B cell (primary cell): Measurements from ENCODE around the gene CSNK1E. TPM values are rescaled to one million over a fixed set of nuclear protein-coding genes. Genes with fewer than 3 reads are reported as not detected.

Experiments used
- ATAC-seq: fragments of 200-7000 bp; cut with Tn5 transposase; one replicate; pipeline ENCODE4 v1.10.0; 2021; ENCODE audit warnings: low read depth, mild to moderate bottlenecking, moderate number of reproducible peaks, moderate library complexity
- CTCF ChIA-PET: fragments of 350-600 bp; sonication (Branson Sonifier 250); formaldehyde crosslinking; loops from one replicate; lab custom pipeline; 2021; ENCODE audit warnings: antibody characterized with exemption, inconsistent platforms; lab: Charles Lee
- POLR2A ChIA-PET: fragments of 350-600 bp; sonication (Branson Sonifier 250); formaldehyde crosslinking; loops from one replicate; lab custom pipeline; 2021; ENCODE audit warnings: antibody characterized with exemption; lab: Charles Lee
- DNase-seq: peaks from one replicate; pipeline ENCODE4 v3.0.0; 2013
- H2AFZ ChIP-seq: 2 replicates; pipeline ENCODE4 v1.6.1; 2012; ENCODE audit warnings: mild to moderate bottlenecking, low read depth, low read length; ENCODE audit not compliant: insufficient read depth, poor library complexity, severe bottlenecking
- H3K27ac ChIP-seq, 2 donors: 1 replicate in 1 of 2; 2 replicates in 1 of 2; pipeline ENCODE4 v1.5.1; 2012 to 2013; ENCODE audit warnings: low read length in 2 of 2, mild to moderate bottlenecking in 2 of 2, moderate library complexity in 1 of 2
- H3K27me3 ChIP-seq, 4 experiments: fragments of 200-600 bp in 1 of 4; sonication (generic) in 1 of 4; replicated peaks in 1 of 4; 1 replicate in 2 of 4; 2 replicates in 2 of 4; pipeline versions ENCODE4 v1.6.1 to v1.7.0; 2013 to 2016; ENCODE audit warnings: low read length in 3 of 4, mild to moderate bottlenecking in 2 of 4, mixed read lengths in 1 of 4, moderate library complexity in 1 of 4; ENCODE audit not compliant: insufficient read depth in 4 of 4, control insufficient read depth in 3 of 4; ENCODE audit errors: control extremely low read depth in 1 of 4
- H3K36me3 ChIP-seq, 2 experiments: replicated peaks in 1 of 2; 1 replicate in 1 of 2; 2 replicates in 1 of 2; pipeline versions ENCODE4 v1.6.1 to v1.7.1; 2013; ENCODE audit warnings: low read length in 1 of 2; ENCODE audit not compliant: insufficient read depth in 2 of 2, control insufficient read depth in 1 of 2; ENCODE audit errors: control extremely low read depth in 1 of 2, extremely low read depth in 1 of 2
- H3K4me1 ChIP-seq, 2 donors: fragments of 200-600 bp in 1 of 2; sonication (generic) in 1 of 2; 1 replicate in 1 of 2; 2 replicates in 1 of 2; pipeline versions ENCODE4 v1.5.1 to v1.6.1; 2013 to 2017; ENCODE audit warnings: low read length in 2 of 2; ENCODE audit not compliant: control insufficient read depth in 2 of 2, insufficient read depth in 2 of 2
- H3K4me2 ChIP-seq: replicated peaks from 2 replicates; pipeline ENCODE3; 2012; ENCODE audit warnings: mild to moderate bottlenecking, low read depth, low read length; ENCODE audit not compliant: poor library complexity, severe bottlenecking
- H3K4me3 ChIP-seq, 5 experiments: fragments of 200-600 bp in 1 of 5; sonication (generic) in 1 of 5; 1 replicate in 3 of 5; 2 replicates in 2 of 5; pipeline versions ENCODE4 v1.5.1 to v1.7.0; 2011 to 2016; ENCODE audit warnings: low read length in 4 of 5, mild to moderate bottlenecking in 4 of 5, low read depth in 2 of 5, control low read depth in 1 of 5, moderate library complexity in 1 of 5; ENCODE audit not compliant: insufficient read depth in 1 of 5; ENCODE audit errors: control extremely low read depth in 1 of 5, extremely low read depth in 1 of 5
- H3K79me2 ChIP-seq: fragments of 200-600 bp; sonication (generic); one replicate; pipeline ENCODE4 v1.6.0; 2016; ENCODE audit warnings: low read length; ENCODE audit not compliant: control insufficient read depth, insufficient read depth
- H3K9ac ChIP-seq: fragments of 200-600 bp; sonication (generic); 2 replicates; pipeline ENCODE4 v1.6.1; 2017; ENCODE audit warnings: mild to moderate bottlenecking, low read length, moderate library complexity
- H3K9me3 ChIP-seq, 3 donors: one replicate each; pipeline versions ENCODE4 v1.6.1 to v1.7.1; 2013; ENCODE audit warnings: low read length in 2 of 3; ENCODE audit not compliant: control insufficient read depth in 2 of 3, insufficient read depth in 1 of 3; ENCODE audit errors: control extremely low read depth in 1 of 3
- H4K20me1 ChIP-seq: 2 replicates; pipeline ENCODE4 v1.6.0; 2012; ENCODE audit warnings: mild to moderate bottlenecking, low read length; ENCODE audit not compliant: insufficient read depth, control insufficient read depth, poor library complexity, severe bottlenecking
- H3K27ac Mint-ChIP-seq: one replicate; pipeline ENCODE4 v1.8.0; 2021; ENCODE audit warnings: mixed read lengths
- H3K27me3 Mint-ChIP-seq: one replicate; pipeline ENCODE4 v1.8.0; 2021; ENCODE audit warnings: mixed read lengths
- H3K4me1 Mint-ChIP-seq: one replicate; pipeline ENCODE4 v1.8.0; 2021; ENCODE audit warnings: mixed read lengths
- H3K4me3 Mint-ChIP-seq: one replicate; pipeline ENCODE4 v1.8.0; 2021; ENCODE audit warnings: mixed read lengths
- H3K9me3 Mint-ChIP-seq: one replicate; pipeline ENCODE4 v1.8.0; 2022; ENCODE audit warnings: mixed read lengths; ENCODE audit not compliant: insufficient read depth
- CTCF ChIP-seq: fragments of 200-600 bp; IDR thresholded peaks from one replicate; pipeline ENCODE4 v1.8.0; 2022; ENCODE audit warnings: antibody characterized with exemption, mild to moderate bottlenecking
- EZH2 ChIP-seq: IDR thresholded peaks from 2 replicates; pipeline ENCODE4 v1.6.1; 2012; ENCODE audit warnings: borderline replicate concordance, low read depth, mild to moderate bottlenecking, moderate library complexity, low read length; ENCODE audit not compliant: insufficient read depth, poor library complexity, severe bottlenecking
- WGBS: methylation state at CpG from one replicate; pipeline ENCODE4 v1.1.5; 2013; ENCODE audit warnings: missing lambda C conversion rate; ENCODE audit not compliant: insufficient coverage; 5-methylcytosine and 5-hydroxymethylcytosine counted together
- intact Hi-C: fragments of 100-400 bp; cut with micrococcal nuclease; formaldehyde crosslinking; loops from one replicate; pipeline ENCODE4 v1.10.0; 2022
- polyA plus RNA-seq: library from polyadenylated mRNA; depleted of rRNA; stranded (reverse); fragments of >200 nt; gene quantifications from 2 replicates; pipeline ENCODE4 v1.2.3, GENCODE V29; 2012
- total RNA-seq, 2 donors: library from RNA; stranded (reverse); fragments of 120-200 nt in 1 of 2; gene quantifications; 1 replicate in 1 of 2; 2 replicates in 1 of 2; pipeline versions ENCODE4 v1.2.3 to v1.2.4, GENCODE V29; 2013 to 2022

The CSNK1E gene
- total and polyA plus RNA-seq, 2 donors (not counting 1 experiment from before 2014, with no cell fraction given) = 113 to 133 TPM

- peak overlapping the region; percentile 100 for H2AFZ ChIP-seq
- peaks cover 41% of the 10 kb centered on the region for H3K4me1 Mint-ChIP-seq
- H3K27me3 ChIP-seq = peaks cover 0 to under 1% (median 0%) of the 10 kb centered on the region in 4 experiments
- H4K20me1 ChIP-seq = no peaks in the 10 kb centered on the region
- H3K27ac ChIP-seq = peak overlapping the region in 1 of 2 donors; percentile 85
- WGBS = 2% methylated on average over 5 of the region's 7 CpGs
- peak overlapping the region; percentile 90 for H3K4me2 ChIP-seq
- TF ChIP-seq CTCF (no peak), EZH2 (no peak)
- peaks cover 15 to 25% of the 10 kb centered on the region in 2 donors for H3K4me1 ChIP-seq
- intact Hi-C loops = loop anchor here (2.0 to 5.0 kb wide), 3 partner anchors 69 to 299 kb away; partner anchors contain the start of gene DMC1
- peak overlapping the region; percentile 34 to 98 (median 75) for H3K4me3 ChIP-seq
- H3K9ac ChIP-seq = peak overlapping the region; percentile 99
- H3K27ac Mint-ChIP-seq = peak overlapping the region; percentile 85
- peak; percentile 48 for DNase-seq
- H3K36me3 ChIP-seq = no peaks in the 10 kb centered on the region
- no peaks in the 10 kb centered on the region for H3K27me3 Mint-ChIP-seq
- no peak for ATAC-seq
- ChIA-PET CTCF (interaction anchor here (0.9 to 1.3 kb wide), 3 partner anchors 10 to 220 kb away, joined by 3 to 4 read pairs (median 3); no protein-coding TSS in a partner anchor), POLR2A (interaction anchor here (0.9 to 1.6 kb wide), 2 partner anchors 11 to 90 kb away, joined by 3 to 4 read pairs; partner anchors contain the start of gene PLA2G6)
- H3K9me3 Mint-ChIP-seq = no peaks in the 10 kb centered on the region
- no peaks in the 10 kb centered on the region for H3K9me3 ChIP-seq
- peaks cover 18% of the 10 kb centered on the region for H3K79me2 ChIP-seq
- peak overlapping the region; percentile 88 for H3K4me3 Mint-ChIP-seq
Observed at GRCh38 chr22:38271927-38272372, 45.3 kb downstream of the CSNK1E start.

- H3K36me3 ChIP-seq = no peaks in the 10 kb centered on the region
- Mint-ChIP-seq H3K27me3 (no peaks in the 10 kb centered on the region), H3K9me3 (no peaks in the 10 kb centered on the region), H3K4me3 (peak overlapping the region; percentile 88), H3K4me1 (peaks cover 47% of the 10 kb centered on the region), H3K27ac (no peak overlapping the region)
- peaks cover 15 to 29% of the 10 kb centered on the region in 2 donors for H3K4me1 ChIP-seq
- intact Hi-C loops = loop anchor here (5.0 kb wide), 1 partner anchor 109 kb away; no protein-coding TSS in a partner anchor
- no peak for ATAC-seq
- no peaks in the 10 kb centered on the region for H3K27me3 ChIP-seq
- H3K79me2 ChIP-seq = peaks cover 19% of the 10 kb centered on the region
- ChIA-PET POLR2A (interaction anchor here (0.7 kb wide), 1 partner anchor 47 kb away, joined by 3 read pairs; no protein-coding TSS in a partner anchor), CTCF (interaction anchor here (0.9 to 1.3 kb wide), 3 partner anchors 9 to 301 kb away, joined by 3 to 5 read pairs (median 4); no protein-coding TSS in a partner anchor)
- TF ChIP-seq EZH2 (no peak), CTCF (no peak)
- H3K9ac ChIP-seq = no peak overlapping the region
- DNase-seq = no peak
- no peaks in the 10 kb centered on the region for H4K20me1 ChIP-seq
- H3K4me3 ChIP-seq = no peak overlapping the region
- H3K27ac ChIP-seq = no peak overlapping the region
- H2AFZ ChIP-seq = no peak overlapping the region
- H3K9me3 ChIP-seq = no peaks in the 10 kb centered on the region
- WGBS = 96% methylated on average over 7 of the region's 7 CpGs
- no peak overlapping the region for H3K4me2 ChIP-seq
Observed at GRCh38 chr22:38271101-38271500, 46.1 kb downstream of the CSNK1E start.
